GM21447 (cell line): ENCODE measurements around the gene ACACA.

Experiments used
- ATAC-seq: cut with Tn5 transposase; IDR thresholded peaks from one replicate; pipeline ENCODE4 v1.9.1; 2021; ENCODE audit not compliant: unreplicated experiment

The ACACA gene

DNA sequence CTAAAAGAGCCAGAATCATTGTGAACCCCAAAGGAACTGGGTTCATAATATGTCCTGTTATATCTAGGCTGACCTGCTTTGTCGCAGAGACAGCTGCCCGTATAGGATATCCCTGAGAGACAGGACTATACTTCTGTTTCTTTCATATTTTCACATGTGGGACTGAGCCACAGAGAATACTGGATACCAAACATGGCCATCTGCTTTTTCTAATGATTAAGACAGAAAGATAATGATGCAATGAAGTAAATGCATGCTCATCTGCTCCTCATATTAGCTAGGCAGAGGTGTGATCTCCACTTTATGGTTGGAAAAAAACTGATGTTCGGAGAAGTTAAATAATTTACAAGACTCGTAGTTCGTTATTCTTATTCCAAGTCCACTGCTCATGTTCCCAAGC lies 297.5 kb downstream of the ACACA start:
- ATAC-seq, result no peak

DNA sequence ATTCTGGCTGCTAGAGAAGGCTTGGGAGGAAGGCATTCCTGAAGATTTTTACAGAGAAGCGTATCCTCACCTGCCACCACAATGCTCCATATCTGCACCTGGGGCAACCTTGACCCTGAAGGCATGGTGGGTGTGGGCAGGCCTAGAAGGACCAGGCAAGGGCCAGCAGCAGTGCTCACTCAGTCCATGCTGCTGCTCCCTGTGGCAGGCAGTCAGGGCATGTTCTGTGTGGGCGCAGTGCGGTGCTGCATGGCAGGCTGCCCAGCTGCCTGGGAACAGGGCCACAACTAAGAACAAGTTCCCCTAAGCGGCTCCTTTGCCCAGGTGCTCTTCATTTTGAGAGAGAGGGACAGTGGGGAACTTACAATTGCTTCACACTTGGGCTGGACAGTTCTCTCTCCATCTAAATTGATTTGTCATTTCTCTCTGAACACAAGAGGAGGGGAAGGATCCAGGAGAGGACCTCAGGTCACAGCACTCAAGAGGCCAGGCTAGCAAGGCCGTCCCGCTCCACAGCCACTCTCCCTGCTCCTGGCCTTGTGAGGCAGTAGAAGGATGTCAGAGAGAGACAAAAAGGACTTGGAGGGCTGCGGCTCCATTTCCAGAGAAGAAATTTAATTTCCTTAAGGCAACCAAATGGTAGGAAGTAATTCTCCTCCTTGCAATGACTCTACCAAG lies 299.1 kb downstream of the ACACA start:
- no peak for ATAC-seq

DNA sequence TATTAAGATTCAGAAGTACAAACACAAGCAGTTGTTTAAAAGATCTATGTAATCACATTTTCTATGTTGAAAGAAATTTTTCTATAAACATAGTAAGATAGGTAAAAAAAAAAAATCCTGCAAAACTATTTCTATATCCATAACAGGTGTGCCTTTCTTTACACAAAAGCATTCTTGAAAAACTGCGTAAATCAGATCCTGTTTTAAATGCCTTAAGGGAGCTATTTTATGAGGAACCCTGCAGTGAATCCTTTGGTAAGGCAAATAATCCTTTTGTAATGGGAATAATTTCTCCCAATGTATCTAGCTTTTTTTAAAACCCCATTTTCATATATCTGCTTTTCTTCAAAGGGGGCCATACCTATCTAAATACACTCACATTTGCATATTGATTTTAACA lies 300.6 kb downstream of the ACACA start:
- no peak for ATAC-seq

DNA sequence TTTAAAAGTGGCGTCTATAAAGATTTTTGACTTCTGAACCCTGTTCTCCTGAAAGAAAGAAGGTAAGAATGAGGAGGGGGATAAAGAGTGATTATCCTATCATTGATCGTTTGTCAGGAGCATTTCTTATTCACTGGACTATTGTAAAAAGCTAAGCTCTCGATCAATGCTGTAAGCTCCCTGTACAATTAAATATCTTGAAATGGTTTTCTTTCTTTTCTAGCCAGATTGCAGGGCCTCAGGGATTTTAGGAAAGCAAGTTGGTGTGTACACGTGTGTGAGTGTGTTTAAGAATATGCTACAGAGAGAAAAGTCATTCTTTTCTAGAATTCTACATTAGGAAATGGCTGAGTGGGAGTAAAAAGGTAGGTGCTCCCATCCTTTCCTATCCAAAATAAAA lies 303.4 kb downstream of the ACACA start:
- no peak for ATAC-seq

DNA sequence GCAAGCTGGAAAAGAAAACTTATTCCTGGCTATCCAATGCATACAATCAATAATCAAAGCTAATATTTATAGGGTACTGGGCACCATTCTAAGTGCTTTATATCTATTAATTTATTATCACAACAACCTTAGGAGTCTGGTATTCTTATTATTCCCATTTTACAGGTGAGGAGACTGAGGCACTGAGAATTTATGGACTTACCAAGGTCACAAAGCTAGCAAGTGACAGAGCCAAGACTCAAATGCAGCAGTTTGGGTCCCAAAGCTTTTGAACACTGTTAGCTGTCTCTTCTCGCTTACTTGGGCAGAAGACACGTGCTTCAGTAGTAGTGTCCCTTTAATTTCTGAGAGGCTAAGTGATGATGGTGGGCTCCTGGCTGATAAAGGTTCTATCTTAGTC lies 305.3 kb downstream of the ACACA start:
- ATAC-seq, result no peak

- ATAC-seq, result no peak
These were observed 306.4 kb downstream of the ACACA start for GRCh38 chr17:37100231-37100630.

- ATAC-seq, result no peak
These were observed 307.5 kb downstream of the ACACA start for GRCh38 chr17:37098910-37099664.

GRCh38 chr17:37098152-37098551 lies 308.5 kb downstream of the ACACA start:
- no peak for ATAC-seq

- ATAC-seq, result no peak
These were observed 309.5 kb downstream of the ACACA start for GRCh38 chr17:37097154-37097553.

DNA sequence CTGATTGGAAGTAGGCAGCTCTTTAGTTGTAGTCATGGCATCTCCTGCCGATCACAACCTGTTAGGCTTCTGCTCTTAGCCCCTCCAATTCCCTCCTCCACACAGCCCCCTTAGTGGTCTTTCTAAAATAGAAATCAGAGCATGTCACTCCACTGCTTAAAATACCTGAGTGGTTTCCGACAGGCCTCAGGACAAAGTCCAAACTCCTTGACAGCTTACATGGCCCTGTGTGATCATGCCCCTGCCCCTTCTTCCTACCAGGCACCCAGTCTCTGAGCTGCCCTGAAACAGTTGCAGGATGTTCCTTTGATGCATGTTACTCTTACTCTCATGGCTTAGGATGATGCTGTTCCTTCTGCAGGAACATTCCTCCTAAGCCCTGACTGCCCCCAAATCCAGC lies 310.6 kb downstream of the ACACA start:
- no peak for ATAC-seq

DNA sequence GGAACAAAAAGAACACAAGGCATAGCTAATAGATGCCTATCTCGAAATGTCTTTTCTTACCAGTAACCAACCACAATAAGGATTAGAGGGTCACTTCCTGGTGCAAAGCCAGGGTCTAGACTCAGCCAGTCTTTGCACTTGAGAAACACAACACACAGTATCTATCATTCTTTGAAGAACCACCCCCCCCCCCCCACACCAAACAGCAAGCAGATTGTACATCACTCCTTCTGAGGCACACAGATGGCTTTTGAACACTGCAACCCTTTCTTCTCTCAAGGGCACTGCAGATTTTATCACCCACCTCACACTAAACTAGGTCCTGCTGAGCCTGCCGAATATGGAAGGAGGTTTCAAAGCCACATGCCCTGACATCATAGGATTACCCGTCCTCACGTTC lies 312.2 kb downstream of the ACACA start:
- ATAC-seq, result no peak

DNA sequence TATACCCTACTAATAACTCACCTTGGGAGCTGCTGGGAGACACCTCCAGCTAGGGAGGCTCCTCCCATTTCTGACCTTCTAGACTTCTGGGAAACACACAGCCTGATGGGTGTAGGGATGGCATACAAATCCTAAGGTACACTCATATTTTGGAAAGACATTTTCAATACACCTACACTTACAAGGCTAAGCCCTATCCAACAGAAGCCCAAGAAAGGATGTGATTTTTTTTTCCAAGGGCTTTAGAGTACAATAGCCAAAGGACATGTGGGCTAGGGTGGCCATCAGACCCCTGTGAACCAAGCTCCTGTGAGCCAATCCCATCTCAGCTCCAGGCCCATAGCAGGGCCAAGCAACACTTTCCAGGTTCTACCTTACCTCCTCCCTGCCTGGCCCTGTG lies 313.9 kb downstream of the ACACA start:
- no peak for ATAC-seq

GRCh38 chr17:37092071-37092470 lies 314.6 kb downstream of the ACACA start:
- no peak for ATAC-seq

DNA sequence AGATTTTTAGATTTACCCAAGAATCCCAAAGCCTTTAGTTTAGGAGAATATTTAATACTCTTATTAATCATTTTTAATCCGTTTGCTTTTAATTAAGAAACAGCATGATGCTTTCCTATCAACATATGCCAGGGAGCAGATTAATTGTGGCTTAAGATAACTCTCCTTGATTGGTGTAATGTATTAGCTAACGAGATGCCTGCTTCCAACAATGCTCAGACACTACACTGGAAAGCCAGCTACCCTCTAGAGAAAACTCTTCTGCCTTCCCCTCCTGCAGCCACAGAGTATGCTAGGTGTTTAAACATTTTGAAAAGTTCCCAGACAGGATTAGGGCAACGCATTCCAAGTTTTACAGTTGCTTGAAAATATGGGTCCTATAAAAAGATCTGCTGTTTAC lies 315.7 kb downstream of the ACACA start:
- no peak for ATAC-seq

GRCh38 chr17:37089956-37090355 lies 316.7 kb downstream of the ACACA start:
- ATAC-seq, result peak; percentile 61

DNA sequence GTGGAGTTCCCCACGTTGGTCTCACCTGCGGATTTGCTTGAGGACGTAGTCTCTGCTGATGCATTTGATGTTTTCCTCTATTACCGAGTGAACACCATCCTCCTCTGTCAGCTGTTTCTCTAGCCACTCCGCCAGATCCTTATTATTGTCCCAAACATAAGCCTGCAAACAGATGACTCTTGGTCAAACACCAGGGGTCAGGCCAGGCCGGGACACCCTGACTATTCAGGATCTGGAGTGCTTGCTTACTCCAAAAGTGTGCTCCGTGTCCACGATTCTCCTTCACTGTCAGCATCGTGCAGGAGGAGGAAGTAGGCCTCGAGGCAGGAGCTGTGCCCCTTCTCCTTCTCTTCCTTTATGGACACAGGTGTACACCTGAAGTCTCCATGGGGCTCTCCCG lies 317.7 kb downstream of the ACACA start:
- ATAC-seq, result no peak

DNA sequence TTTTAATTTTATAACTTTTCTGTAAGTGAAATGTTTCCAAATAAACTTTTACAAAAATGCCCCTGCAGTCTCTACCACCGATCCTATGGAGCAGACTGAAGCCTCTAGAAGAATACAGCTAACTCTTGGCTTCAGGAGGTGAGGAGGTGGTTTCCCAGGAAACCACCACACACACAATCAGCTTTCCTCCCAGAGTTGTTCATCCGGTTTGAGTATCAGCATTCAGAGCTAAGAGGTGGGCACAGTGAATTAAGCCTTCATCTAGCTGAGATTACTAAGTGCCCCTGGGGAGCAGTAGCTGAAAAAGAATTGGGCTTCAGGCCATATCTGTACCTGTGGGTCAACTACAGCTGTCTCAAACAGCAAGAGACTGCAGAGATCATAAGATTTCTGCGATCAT lies 318.2 kb downstream of the ACACA start:
- ATAC-seq, result no peak

DNA sequence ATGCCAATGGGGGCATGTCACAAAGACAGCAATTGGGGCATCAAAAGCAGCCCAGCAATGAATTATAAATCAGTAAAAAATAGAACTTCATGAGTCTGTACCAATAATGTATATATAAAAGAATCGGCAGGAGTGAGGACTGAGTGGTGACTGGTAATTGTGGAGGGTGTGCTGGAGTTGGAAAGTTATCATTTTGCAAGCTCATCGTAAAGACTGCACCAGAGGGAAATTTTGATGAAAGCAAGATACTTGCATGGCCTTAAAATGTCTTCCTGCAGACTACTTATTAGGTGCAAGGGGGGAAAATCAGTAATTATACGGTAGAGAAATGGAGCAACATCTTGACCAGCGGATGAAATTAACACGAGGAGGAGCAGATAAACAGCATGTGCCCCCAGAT lies 319.0 kb downstream of the ACACA start:
- no peak for ATAC-seq

DNA sequence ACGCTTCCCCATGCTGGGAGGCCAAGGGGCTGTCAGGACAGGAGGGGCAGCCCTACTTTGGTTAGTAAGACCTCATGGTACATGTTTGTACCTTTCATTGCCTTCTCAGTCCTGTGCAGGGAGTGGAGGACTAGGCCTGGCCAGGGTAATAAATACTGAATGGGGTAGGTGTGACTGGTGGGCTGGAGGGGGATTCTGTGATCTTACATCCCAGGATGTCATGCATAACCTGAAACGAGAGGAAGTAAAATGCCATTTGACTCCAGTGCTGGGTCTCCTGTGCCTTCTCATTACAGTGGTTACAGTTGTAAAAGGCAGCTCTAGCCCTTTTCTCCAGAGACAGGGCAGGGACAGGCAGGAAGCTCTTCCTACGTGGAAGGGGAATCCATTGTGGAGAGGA lies 319.7 kb downstream of the ACACA start:
- no peak for ATAC-seq

GRCh38 chr17:37086334-37086733 lies 320.3 kb downstream of the ACACA start:
- no peak for ATAC-seq

DNA sequence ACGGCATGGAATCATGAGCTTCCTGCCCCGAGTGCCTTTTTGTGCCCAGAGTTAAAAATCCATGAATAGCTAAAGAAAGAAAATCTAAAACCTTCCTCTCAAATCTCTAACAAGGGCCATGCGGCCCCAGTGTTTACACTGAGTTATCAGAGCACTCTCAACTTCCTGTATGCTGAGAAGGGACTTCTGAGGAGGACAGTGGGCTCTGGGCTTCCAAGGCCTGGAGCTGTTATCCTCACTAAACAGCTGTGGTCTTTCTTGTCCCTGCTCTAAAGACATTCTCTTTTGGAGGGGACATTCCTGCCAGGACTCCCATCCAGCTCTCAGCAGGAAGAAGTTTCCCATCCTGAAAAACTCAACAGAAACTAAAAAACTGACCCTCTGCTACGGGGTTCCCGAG lies 322.3 kb downstream of the ACACA start:
- ATAC-seq, result no peak

- ATAC-seq, result no peak
These were observed 323.2 kb downstream of the ACACA start for GRCh38 chr17:37083456-37083855.

DNA sequence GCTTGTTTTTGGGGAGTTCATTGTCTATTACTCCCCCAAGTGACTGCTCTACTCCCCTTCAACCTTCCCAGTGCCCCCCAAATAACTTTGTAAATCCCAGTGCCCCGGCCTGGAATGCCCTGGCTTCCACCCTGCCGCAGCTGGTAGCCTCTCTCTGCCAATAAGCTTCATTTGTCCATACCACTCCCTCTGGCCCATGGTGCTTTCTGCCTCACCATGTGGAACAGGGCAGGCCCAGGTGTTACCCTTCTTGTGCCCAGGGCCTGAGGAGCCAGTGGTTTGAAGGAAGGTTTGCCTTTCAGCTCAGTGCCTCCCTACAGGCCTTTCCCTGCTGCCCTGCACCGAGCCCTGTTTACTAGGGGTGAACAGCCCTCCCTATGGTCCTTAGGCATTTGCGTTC lies 323.7 kb downstream of the ACACA start:
- no peak for ATAC-seq
